ENCODE results near the gene FBXL19. TPM values are rescaled to one million over a fixed set of nuclear protein-coding genes. Genes with fewer than 3 reads are reported as not detected.

FBXL19 gene
- total and polyA plus RNA-seq, 2 of the 8 experiments (the other 6 are each of a cell fraction or from before 2014, with no cell fraction given) = 47.2 to 72.2 TPM

DNA sequence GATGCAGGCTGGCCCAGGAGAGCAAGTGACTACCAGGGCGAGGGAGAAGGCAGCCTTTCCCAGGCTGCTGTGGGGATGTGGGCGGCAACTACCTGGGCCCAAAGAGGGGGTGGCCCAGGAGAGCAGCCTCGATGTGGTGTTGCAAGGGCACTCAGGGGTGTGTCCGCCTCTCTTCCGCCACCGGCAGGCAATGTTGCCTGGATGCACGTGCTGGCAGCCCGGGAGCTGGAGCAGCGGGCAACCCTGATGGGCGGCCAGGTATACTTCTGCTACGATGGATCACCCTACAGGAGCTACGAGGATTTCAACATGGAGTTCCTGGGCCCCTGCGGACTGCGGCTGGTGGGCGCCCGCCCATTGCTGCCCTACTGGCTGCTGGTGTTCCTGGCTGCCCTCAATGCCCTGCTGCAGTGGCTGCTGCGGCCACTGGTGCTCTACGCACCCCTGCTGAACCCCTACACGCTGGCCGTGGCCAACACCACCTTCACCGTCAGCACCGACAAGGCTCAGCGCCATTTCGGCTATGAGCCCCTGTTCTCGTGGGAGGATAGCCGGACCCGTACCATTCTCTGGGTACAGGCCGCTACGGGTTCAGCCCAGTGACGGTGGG, 64.3 kb downstream of the FBXL19 start:
- no peak for FAIRE-seq

More for the DNA sequence above, 64.3 kb downstream of the FBXL19 start:
- Histone ChIP-seq H3K14ac (ENCODE audit: insufficient read length) (no peak overlapping the region), H3K18ac (ENCODE audit: extremely low read depth, low read length) (no peak overlapping the region), H2AK5ac (ENCODE audit: low read depth, low read length) (no peak overlapping the region), H3K4ac (replicated peaks; ENCODE audit: insufficient read length, low read depth, low read length) (no peak overlapping the region), H2AFZ (ENCODE audit: low read length) (no peak overlapping the region), H3K56ac (replicated peaks; ENCODE audit: insufficient read length, low read depth, low read length) (no peak overlapping the region), H4K91ac (replicated peaks; ENCODE audit: insufficient read length, low read length) (no peak overlapping the region), H3K27ac (ENCODE audit: low read depth, low read length) (no peak overlapping the region), H2BK12ac (ENCODE audit: low read depth, low read length) (no peak overlapping the region), H3K36me3 (ENCODE audit: control insufficient read depth in 2 of 4, insufficient read depth in 4 of 4, low read length in 3 of 4) (peaks cover 2 to 6% (median 4%) of the 10 kb centered on the region in 4 experiments; a peak in 4 of 8 replicates), H4K8ac (ENCODE audit: extremely low read depth, insufficient read depth, low read length) (peak overlapping the region; percentile 42; the same call in 1 of the 2 replicates), H3K9ac (replicated peaks in 1 of 4; ENCODE audit: extremely low read depth in 1 of 4, low read depth in 3 of 4, low read length in 3 of 4) (no peak overlapping the region), H3K79me1 (ENCODE audit: low read depth, low read length) (no peaks in the 10 kb centered on the region), H4K20me1 (replicated peaks in 1 of 2; ENCODE audit: control insufficient read depth in 1 of 2, insufficient read depth in 2 of 2, low read length in 2 of 2) (peaks cover 0 to 10% of the 10 kb centered on the region in 2 experiments), H4K5ac (ENCODE audit: insufficient read length, low read depth, low read length) (no peak overlapping the region), H3K4me3 (ENCODE audit: extremely low read depth in 1 of 4, insufficient read depth in 2 of 4, low read depth in 3 of 4, low read length in 4 of 4) (no peak overlapping the region), H2BK120ac (replicated peaks; ENCODE audit: low read depth, low read length) (no peak overlapping the region), H3K79me2 (ENCODE audit: control insufficient read depth in 1 of 2, insufficient read depth in 2 of 2, low read length in 2 of 2) (no peaks in the 10 kb centered on the region), H3K4me1 (replicated peaks in 1 of 4; ENCODE audit: control insufficient read depth in 3 of 4, insufficient read depth in 4 of 4, low read length in 3 of 4) (peaks cover 0 to 5% (median 2%) of the 10 kb centered on the region in 4 experiments; a peak in 4 of 7 replicates), H2BK5ac (ENCODE audit: low read depth, low read length) (no peak overlapping the region), H3K23ac (ENCODE audit: insufficient read length) (no peak overlapping the region), H2BK15ac (ENCODE audit: low read length) (no peak overlapping the region), H3K4me2 (ENCODE audit: insufficient read depth in 1 of 2, low read depth in 2 of 2, low read length in 2 of 2) (no peak overlapping the region), H2BK20ac (ENCODE audit: low read length) (no peak overlapping the region), H3K27me3 (replicated peaks in 1 of 4; ENCODE audit: control insufficient read depth in 3 of 4, extremely low read depth in 1 of 4, insufficient read depth in 3 of 4, low read length in 3 of 4) (no peaks in the 10 kb centered on the region; a peak in 1 of 7 replicates), H3K9me3 (ENCODE audit: insufficient read depth in 2 of 2, low read depth in 1 of 2, low read length in 1 of 2) (no peaks in the 10 kb centered on the region), H3K23me2 (ENCODE audit: low read depth, low read length) (peaks cover 3% of the 10 kb centered on the region; the same call in 1 of the 2 replicates)
- CTCF ChIA-PET (ENCODE audit: partially characterized antibody) = interaction anchor here (1.0 to 5.5 kb wide), 7 partner anchors 21 to 345 kb away, joined by 3 to 39 read pairs (median 7); no protein-coding TSS in a partner anchor
- DNase-seq (ENCODE audit: low read depth in 1 of 2, low spot score in 2 of 2) = no peak
- POLR2A ChIA-PET (ENCODE audit: partially characterized antibody) = interaction anchor here (1.1 to 4.4 kb wide), 8 partner anchors 9 to 148 kb away, joined by 3 to 20 read pairs (median 6); partner anchors contain the start of genes PRSS8, ZNF646 and ZNF668
- 92% methylated on average over 28 of the region's 30 CpGs; no CpG with 5 or more reads in 1 of the 2 experiments for WGBS, 2 experiments (ENCODE audit: extremely low coverage in 1 of 2, insufficient coverage in 1 of 2, insufficient read length in 1 of 2, insufficient replicate concordance in 2 of 2, low coverage in 1 of 2, low lambda C conversion rate in 2 of 2, missing lambda C conversion rate in 1 of 2)
- TF ChIP-seq BCL11A (IDR thresholded peaks at IDR 0.05; ENCODE audit: low read depth in 2 of 2, low read length in 2 of 2) (no peak), SIX5 (IDR thresholded peaks at IDR 0.05; ENCODE audit: low read depth, low read length) (no peak), CEBPB (IDR thresholded peaks at IDR 0.05; ENCODE audit: low read depth, low read length) (0 out of 2 replicates have a peak, but pooled peaks have one; percentile 9), RNF2 (IDR thresholded peaks at IDR 0.05; ENCODE audit: borderline replicate concordance, low read depth, low read length, missing control alignments, poor library complexity, severe bottlenecking) (no peak), MAFK (IDR thresholded peaks at IDR 0.05; ENCODE audit: low read depth, low read length) (no peak), POLR2A (IDR thresholded peaks at IDR 0.05; ENCODE audit: control extremely low read depth in 1 of 2, low read depth in 2 of 2, low read length in 2 of 2) (0 out of 3 replicates have a peak, but pooled peaks of 1 of the 2 experiments have one; percentile 33), SIRT6 (IDR thresholded peaks at IDR 0.05; ENCODE audit: low read length) (no peak), CBX5 (IDR thresholded peaks at IDR 0.05; ENCODE audit: low read depth, low read length) (no peak)
